Measurements from ENCODE around the gene NKAIN4.
A peak's percentile ranks its signal among the peaks of the same experiment; 100 is the strongest.
"Not testable (repeated sequence)": the region's sequence is repeated elsewhere in the genome, so short reads cannot be mapped to it uniquely, and the experiment has no call there.

The NKAIN4 gene

GRCh38 chr20:63224412-63225081, 29.7 kb downstream of the NKAIN4 start:
- TF ChIP-seq CTCF (IDR thresholded peaks at IDR 0.05; ENCODE audit: extremely low read depth, missing control alignments), result no peak
- DNase-seq (ENCODE audit: low spot score), result no peak

- no peak for TF ChIP-seq CTCF (IDR thresholded peaks at IDR 0.05; ENCODE audit: extremely low read depth, missing control alignments)
- DNase-seq (ENCODE audit: low spot score), result no peak
These were observed 30.4 kb downstream of the NKAIN4 start for GRCh38 chr20:63223826-63224207.

- peak; percentile 69 for DNase-seq (ENCODE audit: low spot score)
- TF ChIP-seq CTCF (IDR thresholded peaks at IDR 0.05; ENCODE audit: extremely low read depth, missing control alignments), result peak; percentile 88
These were observed 31.0 kb downstream of the NKAIN4 start for GRCh38 chr20:63223121-63223825.

- no peak for DNase-seq (ENCODE audit: low spot score)
- no peak for TF ChIP-seq CTCF (IDR thresholded peaks at IDR 0.05; ENCODE audit: extremely low read depth, missing control alignments)
These were observed 31.7 kb downstream of the NKAIN4 start for GRCh38 chr20:63222541-63222940.

- DNase-seq (ENCODE audit: low spot score), result not testable (repeated sequence)
These were observed 32.7 kb downstream of the NKAIN4 start for GRCh38 chr20:63221400-63222053.

- TF ChIP-seq CTCF (IDR thresholded peaks at IDR 0.05; ENCODE audit: extremely low read depth, missing control alignments), result no peak
- no peak for DNase-seq (ENCODE audit: low spot score)
These were observed 33.4 kb downstream of the NKAIN4 start for GRCh38 chr20:63220696-63221399.

GRCh38 chr20:63219866-63220521, 34.3 kb downstream of the NKAIN4 start:
- TF ChIP-seq CTCF (IDR thresholded peaks at IDR 0.05; ENCODE audit: extremely low read depth, missing control alignments), result no peak

More at GRCh38 chr20:63219866-63220521, 34.3 kb downstream of the NKAIN4 start:
- DNase-seq (ENCODE audit: low spot score), result no peak

All from GM20000 (cell line).